GM23248 (cell line): ENCODE results near the gene MAP4K2. TPM values are rescaled to one million over a fixed set of nuclear protein-coding genes. Genes with fewer than 3 reads are reported as not detected.

Experiments
- DNase-seq: peaks from one replicate; pipeline ENCODE4 v3.0.0-alpha.2; 2015
- H2AFZ ChIP-seq: fragments of 200-600 bp; sonication (generic); 2 replicates; pipeline ENCODE4 v1.6.1; 2016; ENCODE audit warnings: antibody characterized with exemption
- H3F3A ChIP-seq: fragments of 200-600 bp; sonication (generic); 2 replicates; pipeline ENCODE4 v1.6.1; 2016; ENCODE audit warnings: mild to moderate bottlenecking, antibody characterized with exemption, mixed run types; ENCODE audit not compliant: insufficient read depth
- H3K27ac ChIP-seq: fragments of 200-600 bp; sonication (generic); 2 replicates; pipeline ENCODE4 v1.5.1; 2016; ENCODE audit warnings: mild to moderate bottlenecking
- H3K27me3 ChIP-seq: fragments of 200-600 bp; sonication (generic); replicated peaks from 2 replicates; pipeline ENCODE4 v1.6.1; 2016; ENCODE audit warnings: mild to moderate bottlenecking; ENCODE audit not compliant: insufficient read depth
- H3K36me3 ChIP-seq: fragments of 200-600 bp; sonication (generic); 2 replicates; pipeline ENCODE4 v1.6.1; 2016; ENCODE audit warnings: low read depth, mild to moderate bottlenecking
- H3K4me1 ChIP-seq: fragments of 200-600 bp; sonication (generic); 2 replicates; pipeline ENCODE4 v1.6.1; 2016; ENCODE audit warnings: mild to moderate bottlenecking; ENCODE audit not compliant: insufficient read depth
- H3K4me2 ChIP-seq: fragments of 200-600 bp; sonication (generic); one replicate; pipeline ENCODE4 v1.6.1; 2016; ENCODE audit warnings: mild to moderate bottlenecking; ENCODE audit not compliant: unreplicated experiment
- H3K4me3 ChIP-seq: fragments of 200-600 bp; sonication (generic); 2 replicates; pipeline ENCODE4 v1.5.1; 2016; ENCODE audit warnings: mild to moderate bottlenecking
- H3K79me2 ChIP-seq: fragments of 200-600 bp; sonication (generic); 2 replicates; pipeline ENCODE4 v1.6.1; 2016; ENCODE audit warnings: mild to moderate bottlenecking; ENCODE audit not compliant: insufficient read depth
- H3K9ac ChIP-seq: fragments of 200-600 bp; sonication (generic); 2 replicates; pipeline ENCODE4 v1.6.1; 2016; ENCODE audit warnings: mild to moderate bottlenecking
- H3K9me2 ChIP-seq: fragments of 200-600 bp; sonication (generic); 2 replicates; pipeline ENCODE4 v1.6.1; 2016; ENCODE audit warnings: mixed run types, mild to moderate bottlenecking, moderate library complexity; ENCODE audit not compliant: insufficient read depth
- H3K9me3 ChIP-seq: fragments of 200-600 bp; sonication (generic); one replicate; pipeline ENCODE4 v1.6.1; 2017; ENCODE audit warnings: low read depth
- H4K20me1 ChIP-seq: fragments of 200-600 bp; sonication (generic); 2 replicates; pipeline ENCODE4 v1.6.0; 2016; ENCODE audit not compliant: insufficient read depth
- EZH2 ChIP-seq: fragments of 200-600 bp; sonication (generic); IDR thresholded peaks from 2 replicates; pipeline ENCODE4 v1.6.1; 2018; ENCODE audit warnings: antibody characterized with exemption, mild to moderate bottlenecking; ENCODE audit not compliant: insufficient read depth, poor library complexity, severe bottlenecking
- EZH2phosphoT487 ChIP-seq: fragments of 200-600 bp; sonication (generic); IDR thresholded peaks from 2 replicates; pipeline ENCODE4 v1.6.1; 2018; ENCODE audit warnings: antibody characterized with exemption, moderate library complexity, mild to moderate bottlenecking, low read depth; ENCODE audit not compliant: insufficient read depth
- WGBS, 2 experiments: methylation state at CpG; one replicate each; pipeline ENCODE4 v1.1.6; 2015 to 2017; ENCODE audit warnings: low lambda C conversion rate in 2 of 2, low coverage in 1 of 2; ENCODE audit errors: missing lambda C conversion rate in 2 of 2; 5-methylcytosine and 5-hydroxymethylcytosine counted together
- in situ Hi-C: fragments of 300-500 bp; cut with MboI; formaldehyde crosslinking; loops from 2 replicates; pipeline ENCODE4 v1.15.0; 2020
- polyA plus RNA-seq: library from polyadenylated mRNA; unstranded; fragments of >200 nt; fragmentation: Nextera tagmentation; extraction: Ambion mirVana; gene quantifications from 2 replicates; pipeline ENCODE4 v1.2.1, GENCODE V29; 2016
- total RNA-seq: library from RNA; depleted of rRNA; stranded (reverse); fragments of >200 nt; shearing (Covaris generic); gene quantifications from 2 replicates; pipeline ENCODE4 v1.2.3, GENCODE V29; 2014

Gene MAP4K2
- total and polyA plus RNA-seq, 2 experiments from 2014 or later = 6.2 to 18.2 TPM

GRCh38 chr11:64794526-64794925, 8.5 kb downstream of the MAP4K2 start:
- H3K79me2 ChIP-seq = no peaks in the 10 kb centered on the region
- H3K27me3 ChIP-seq = no peaks in the 10 kb centered on the region
- no peak overlapping the region for H3K4me3 ChIP-seq
- H3K27ac ChIP-seq = no peak overlapping the region
- no peak overlapping the region for H3K9ac ChIP-seq
- in situ Hi-C loops = no loop called here
- H4K20me1 ChIP-seq = no peaks in the 10 kb centered on the region
- no peaks in the 10 kb centered on the region for H3F3A ChIP-seq
- no peak for DNase-seq
- H3K36me3 ChIP-seq = no peaks in the 10 kb centered on the region
- TF ChIP-seq EZH2 (no peak), EZH2phosphoT487 (no peak)
- no peaks in the 10 kb centered on the region for H3K9me2 ChIP-seq
- no peaks in the 10 kb centered on the region for H3K4me1 ChIP-seq
- H3K9me3 ChIP-seq = no peaks in the 10 kb centered on the region
- WGBS, 2 experiments = 98 to 99% methylated on average over 8 to 10 of the region's 10 CpGs
- H3K4me2 ChIP-seq = no peak overlapping the region
- H2AFZ ChIP-seq = no peak overlapping the region

- no peaks in the 10 kb centered on the region for H3K9me3 ChIP-seq
- TF ChIP-seq EZH2 (no peak), EZH2phosphoT487 (no peak)
- 76% methylated on average over 11 of the region's 11 CpGs for WGBS, 2 experiments
- H3K27me3 ChIP-seq = no peaks in the 10 kb centered on the region
- no peaks in the 10 kb centered on the region for H3K9me2 ChIP-seq
- no peak overlapping the region for H3K4me2 ChIP-seq
- no peak for DNase-seq
- no peak overlapping the region for H3K27ac ChIP-seq
- no peak overlapping the region for H3K9ac ChIP-seq
- no peaks in the 10 kb centered on the region for H3F3A ChIP-seq
- H2AFZ ChIP-seq = no peak overlapping the region
- H3K4me3 ChIP-seq = no peak overlapping the region
- in situ Hi-C loops = no loop called here
- no peaks in the 10 kb centered on the region for H3K36me3 ChIP-seq
- no peaks in the 10 kb centered on the region for H3K4me1 ChIP-seq
- H4K20me1 ChIP-seq = no peaks in the 10 kb centered on the region
- H3K79me2 ChIP-seq = no peaks in the 10 kb centered on the region
These were observed 9.5 kb downstream of the MAP4K2 start for GRCh38 chr11:64793271-64794160.

DNA sequence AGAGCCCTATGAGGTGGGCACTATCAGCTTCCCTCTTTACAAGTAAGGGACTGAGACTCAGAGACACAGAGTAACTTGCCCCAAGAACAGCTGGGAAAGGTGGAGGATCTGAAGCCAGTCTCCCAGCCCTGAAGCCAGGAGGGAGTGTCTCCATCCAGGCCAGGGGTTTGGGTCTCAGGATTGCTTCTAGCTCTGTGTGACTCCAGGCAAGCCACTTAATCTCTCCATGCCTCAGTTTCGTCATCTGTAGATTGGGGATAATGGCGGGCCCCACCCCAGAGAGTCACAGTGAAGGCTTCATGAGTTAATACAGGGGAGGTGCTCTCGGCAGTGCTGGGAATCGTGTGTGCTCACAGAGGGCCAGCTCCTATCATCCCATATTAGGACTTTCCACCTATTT, 10.5 kb downstream of the MAP4K2 start:
- no peak overlapping the region for H2AFZ ChIP-seq
- H3K4me3 ChIP-seq = no peak overlapping the region
- H3K27ac ChIP-seq = no peak overlapping the region
- no peaks in the 10 kb centered on the region for H3K27me3 ChIP-seq
- H3K79me2 ChIP-seq = no peaks in the 10 kb centered on the region
- in situ Hi-C loops = no loop called here
- no peaks in the 10 kb centered on the region for H4K20me1 ChIP-seq
- no peak overlapping the region for H3K9ac ChIP-seq
- H3K4me1 ChIP-seq = no peaks in the 10 kb centered on the region
- no peaks in the 10 kb centered on the region for H3K9me2 ChIP-seq
- no peaks in the 10 kb centered on the region for H3F3A ChIP-seq
- H3K9me3 ChIP-seq = no peaks in the 10 kb centered on the region
- DNase-seq = no peak
- H3K4me2 ChIP-seq = no peak overlapping the region
- TF ChIP-seq EZH2 (no peak), EZH2phosphoT487 (no peak)
- WGBS, 2 experiments = 83 to 86% methylated on average over 4 of the region's 4 CpGs
- no peaks in the 10 kb centered on the region for H3K36me3 ChIP-seq

GRCh38 chr11:64791781-64792291, 11.2 kb downstream of the MAP4K2 start:
- 87 to 91% methylated on average over 10 to 13 of the region's 14 CpGs for WGBS, 2 experiments
- H3K9me3 ChIP-seq = no peaks in the 10 kb centered on the region
- H3K4me2 ChIP-seq = no peak overlapping the region
- no peaks in the 10 kb centered on the region for H3K36me3 ChIP-seq
- no peaks in the 10 kb centered on the region for H3K79me2 ChIP-seq
- H3K9ac ChIP-seq = no peak overlapping the region
- DNase-seq = no peak
- H2AFZ ChIP-seq = no peak overlapping the region
- H3K27ac ChIP-seq = no peak overlapping the region
- TF ChIP-seq EZH2phosphoT487 (no peak), EZH2 (no peak)
- H3K4me1 ChIP-seq = no peaks in the 10 kb centered on the region
- no peak overlapping the region for H3K4me3 ChIP-seq
- in situ Hi-C loops = no loop called here
- no peaks in the 10 kb centered on the region for H4K20me1 ChIP-seq
- no peaks in the 10 kb centered on the region for H3K27me3 ChIP-seq
- no peaks in the 10 kb centered on the region for H3K9me2 ChIP-seq
- H3F3A ChIP-seq = no peaks in the 10 kb centered on the region
